AG09309 (cell line): ENCODE measurements around the gene PAX8.

Source experiments
- DNase-seq: peaks from one replicate; pipeline ENCODE4 v3.0.0-alpha.2; 2010; ENCODE audit warnings: low read depth
- H3K4me3 ChIP-seq: 2 replicates; pipeline ENCODE4 v1.5.1; 2011; ENCODE audit warnings: mild to moderate bottlenecking, low read depth, low read length, moderate library complexity; ENCODE audit not compliant: control insufficient read depth
- CTCF ChIP-seq: IDR thresholded peaks from 2 replicates; pipeline ENCODE4 v1.5.1; 2011; ENCODE audit warnings: mild to moderate bottlenecking, low read depth, low read length, inconsistent platforms; ENCODE audit not compliant: insufficient read depth, control insufficient read depth; ENCODE audit errors: missing control alignments

Gene PAX8

GRCh38 chr2:113276761-113277425, 1.8 kb downstream of the PAX8 start:
- TF ChIP-seq CTCF: no peak
- DNase-seq: no peak
- H3K4me3 ChIP-seq: no peak overlapping the region

GRCh38 chr2:113276216-113276760, 2.4 kb downstream of the PAX8 start:
- no peak for DNase-seq
- no peak overlapping the region for H3K4me3 ChIP-seq
- no peak for TF ChIP-seq CTCF

- TF ChIP-seq CTCF: no peak
- DNase-seq: no peak
- H3K4me3 ChIP-seq: no peak overlapping the region
These were observed 3.0 kb downstream of the PAX8 start for GRCh38 chr2:113275556-113276215.

- H3K4me3 ChIP-seq: no peak overlapping the region
- no peak for TF ChIP-seq CTCF
- no peak for DNase-seq
These were observed 4.3 kb downstream of the PAX8 start for GRCh38 chr2:113274432-113274831.

GRCh38 chr2:113273981-113274380, 4.7 kb downstream of the PAX8 start:
- H3K4me3 ChIP-seq: no peak overlapping the region
- DNase-seq: no peak
- TF ChIP-seq CTCF: no peak

GRCh38 chr2:113273027-113273551, 5.6 kb downstream of the PAX8 start:
- no peak for DNase-seq
- H3K4me3 ChIP-seq: no peak overlapping the region
- no peak for TF ChIP-seq CTCF
